HG03378 (cell line): Measurements from ENCODE around the gene KLHDC7B.

ENCODE experiments used
- ATAC-seq: cut with Tn5 transposase; IDR thresholded peaks from one replicate; pipeline ENCODE4 v1.9.1; 2021; ENCODE audit warnings: mild to moderate bottlenecking, moderate library complexity; ENCODE audit not compliant: unreplicated experiment

KLHDC7B gene

DNA sequence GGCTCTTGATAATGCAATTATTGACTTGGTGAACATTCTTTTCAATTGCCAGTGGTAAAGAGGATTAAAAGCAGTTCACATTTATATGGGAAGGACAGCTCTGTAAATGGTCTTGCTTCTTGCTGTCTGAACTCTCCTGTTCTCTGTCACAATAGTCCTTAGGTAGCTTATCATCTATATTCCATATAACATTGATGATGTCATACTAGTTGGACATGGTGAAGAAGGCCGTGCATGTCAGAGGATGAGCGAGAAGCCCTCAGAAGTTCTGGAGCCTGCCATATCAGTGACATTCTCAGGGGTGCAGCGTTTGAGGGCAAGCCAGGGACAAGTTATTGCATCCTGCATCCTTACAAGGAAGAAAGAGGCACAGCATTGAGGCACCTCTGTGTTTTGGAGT lies 39.5 kb downstream of the KLHDC7B start:
- ATAC-seq, result no peak

DNA sequence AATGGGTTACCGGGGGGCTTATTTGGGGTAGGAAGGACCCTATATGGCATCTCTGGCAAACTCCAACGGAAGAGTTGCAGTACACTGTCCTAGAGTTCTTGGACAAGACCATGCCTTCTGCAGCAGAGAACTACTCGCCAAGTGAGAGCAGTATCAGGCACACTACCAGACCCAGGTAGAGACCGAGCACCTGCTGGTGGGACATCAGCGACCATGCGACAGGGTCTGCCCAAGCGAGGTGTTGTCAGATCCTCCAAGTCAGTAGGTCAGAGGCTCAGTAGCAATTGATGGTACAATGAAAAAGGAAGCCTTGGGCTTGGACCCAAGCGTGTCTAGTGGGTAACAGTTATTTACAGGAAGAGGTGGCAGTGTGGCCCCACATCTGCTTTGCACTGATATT lies 40.1 kb downstream of the KLHDC7B start:
- ATAC-seq, result no peak

DNA sequence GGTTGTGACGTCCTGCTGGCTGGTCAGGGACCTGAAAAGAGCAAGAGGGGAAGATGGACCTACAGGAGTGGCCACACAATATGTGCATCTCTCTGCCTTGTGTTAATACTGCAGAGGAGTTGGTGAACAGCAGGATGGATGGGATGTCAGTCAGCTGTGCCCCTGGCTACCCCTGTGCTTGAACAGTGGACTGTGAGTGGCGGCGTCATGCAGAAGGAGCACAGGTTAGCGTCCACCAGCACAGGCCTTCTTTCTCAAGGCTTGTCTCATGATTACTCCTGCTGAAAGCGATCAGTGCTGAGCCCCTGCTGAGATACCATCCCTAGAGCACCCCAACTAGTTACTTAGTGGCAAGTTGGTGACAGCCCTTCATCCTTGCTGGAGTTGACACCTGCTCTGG lies 40.7 kb downstream of the KLHDC7B start:
- ATAC-seq, result no peak

DNA sequence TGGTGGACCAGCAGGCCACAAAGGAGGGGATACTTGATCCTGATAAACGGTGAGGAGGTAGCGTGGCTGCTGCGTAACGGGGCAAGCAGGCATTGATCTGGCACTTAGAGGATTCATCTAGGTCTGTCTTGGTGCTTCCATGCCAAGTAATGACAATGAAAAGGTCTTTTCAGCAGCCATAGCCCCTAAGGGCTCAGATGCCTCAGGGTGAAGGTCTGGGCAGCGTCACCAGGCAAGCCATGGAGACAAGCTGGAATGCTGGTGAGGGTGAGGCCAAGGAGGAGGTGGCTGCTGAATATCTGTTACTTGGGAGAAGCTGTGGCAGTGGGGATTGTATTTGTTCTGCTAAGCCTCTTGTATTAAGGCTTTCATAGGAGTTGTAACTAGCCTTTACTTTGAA lies 41.7 kb downstream of the KLHDC7B start:
- ATAC-seq, result no peak

DNA sequence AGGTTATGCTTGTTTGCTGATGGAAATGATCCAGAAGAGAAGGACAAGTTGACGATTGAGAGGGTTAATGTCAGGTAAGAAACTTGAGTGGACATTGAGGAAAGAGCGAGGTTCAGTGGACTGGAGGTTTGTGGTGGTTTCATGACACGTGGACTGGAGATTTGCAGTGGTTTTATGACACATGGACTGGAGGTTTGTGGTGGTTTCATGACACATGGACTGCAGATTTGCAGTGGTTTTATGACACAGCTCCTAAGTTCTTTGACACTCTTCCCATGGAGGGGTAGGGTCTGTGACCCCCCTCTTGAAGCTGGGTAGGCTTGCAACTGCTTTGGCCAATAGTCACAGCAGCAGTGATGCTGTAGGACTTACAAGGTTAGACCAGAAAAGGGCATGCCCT lies 49.5 kb downstream of the KLHDC7B start:
- ATAC-seq, result no peak

DNA sequence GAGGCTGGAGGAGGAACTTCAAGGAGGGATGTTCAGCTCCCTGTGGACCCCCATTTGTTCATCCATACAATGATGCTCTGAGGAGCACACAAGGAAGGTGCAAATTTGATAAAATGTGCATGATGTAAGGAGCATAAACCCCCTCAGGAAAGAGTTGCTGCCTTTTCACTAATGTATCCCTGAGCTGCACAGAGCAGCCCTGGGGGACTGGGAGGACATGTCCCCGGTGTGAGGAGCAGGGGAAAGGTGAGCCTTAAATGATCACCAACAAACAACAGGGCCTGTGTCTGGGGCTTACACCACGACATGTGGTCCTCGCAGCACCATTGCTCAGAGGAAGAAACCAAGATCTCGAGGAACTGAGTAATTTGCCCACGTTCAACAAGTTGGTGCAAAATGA lies 51.4 kb downstream of the KLHDC7B start:
- no peak for ATAC-seq

DNA sequence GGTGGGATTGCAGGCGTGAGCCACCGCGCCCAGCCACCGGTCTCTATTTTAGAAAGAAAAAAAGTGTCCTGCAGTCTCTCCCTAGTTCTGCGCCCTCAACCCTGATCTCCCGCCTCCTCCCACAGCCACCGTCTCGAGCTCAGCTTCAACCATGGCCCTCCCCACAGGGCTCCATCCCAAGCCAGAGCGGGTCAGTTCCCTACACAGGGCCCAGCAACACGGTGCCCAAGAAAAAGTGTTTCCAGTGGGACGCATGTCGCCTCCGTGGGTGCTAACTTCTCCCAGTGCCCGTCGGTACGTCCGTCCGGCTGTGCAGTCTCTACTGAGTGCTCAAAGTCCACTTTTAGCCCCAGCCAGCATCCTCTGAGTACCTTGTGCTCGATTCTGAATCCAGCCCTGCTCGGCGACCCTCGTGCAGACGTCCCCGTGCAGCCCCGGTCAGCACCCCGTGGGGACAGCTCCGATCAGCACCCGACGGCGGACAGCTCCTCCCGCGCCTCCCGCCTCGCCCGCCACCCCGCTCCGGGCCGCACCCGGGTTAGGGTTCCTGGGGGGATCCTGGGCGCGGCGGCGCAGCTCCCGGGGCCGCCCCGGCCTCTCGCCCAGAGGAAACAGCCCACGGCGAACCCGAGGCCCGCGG lies 54.2 kb downstream of the KLHDC7B start:
- no peak for ATAC-seq

DNA sequence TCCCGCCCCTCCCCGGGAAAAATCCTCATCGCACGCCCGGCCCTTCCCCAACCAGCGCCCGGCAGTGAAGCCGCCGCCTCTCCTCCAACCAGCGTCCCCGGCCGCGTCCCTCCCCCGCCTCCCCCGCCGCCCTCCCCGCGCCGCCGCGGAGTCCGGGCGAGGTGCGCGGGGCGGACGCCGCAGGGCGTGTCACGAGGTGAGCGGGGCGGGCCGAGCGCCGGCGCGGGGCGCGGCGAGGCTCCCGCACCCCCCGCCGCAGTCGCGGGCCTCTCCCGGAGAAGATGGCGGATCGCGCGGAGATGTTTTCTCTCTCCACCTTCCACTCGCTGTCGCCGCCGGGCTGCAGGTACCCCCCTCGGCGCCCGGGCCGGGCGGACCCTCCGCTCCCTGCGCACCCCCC lies 54.8 kb downstream of the KLHDC7B start, which contains the start of gene MAPK8IP2:
TSS of gene MAPK8IP2 (plus strand) at position 256 of the 400 bp plus-strand sequence. CDS start at position 282, 26 bp downstream.
- ATAC-seq, result no peak
